Liver (tissue), 9 donors: ENCODE measurements around the gene NCAM1. TPM values are rescaled to one million over a fixed set of nuclear protein-coding genes. Genes with fewer than 3 reads are reported as not detected.

Source experiments
- DNase-seq: peaks from one replicate; pipeline ENCODE4 v3.0.0-alpha.2; 2017; ENCODE audit warnings: low spot score
- H3K27ac ChIP-seq, 2 donors: one replicate each; pipeline ENCODE4 v1.7.0; 2013; ENCODE audit warnings: inconsistent platforms in 2 of 2, low read length in 2 of 2, control low read depth in 1 of 2, low read depth in 1 of 2, mild to moderate bottlenecking in 1 of 2
- H3K27me3 ChIP-seq, 4 donors: one replicate each; pipeline versions ENCODE4 v1.6.1 to v1.7.0; 2013; ENCODE audit warnings: low read length in 3 of 4, inconsistent platforms in 1 of 4, mild to moderate bottlenecking in 1 of 4, moderate library complexity in 1 of 4; ENCODE audit not compliant: control insufficient read depth in 4 of 4, insufficient read depth in 4 of 4
- H3K36me3 ChIP-seq, 4 donors: one replicate each; pipeline versions ENCODE4 v1.6.1 to v1.7.0; 2013; ENCODE audit warnings: low read length in 3 of 4, mild to moderate bottlenecking in 3 of 4, low read depth in 1 of 4, moderate library complexity in 1 of 4; ENCODE audit not compliant: control insufficient read depth in 4 of 4, insufficient read depth in 3 of 4
- H3K4me1 ChIP-seq, 4 donors: one replicate each; pipeline versions ENCODE4 v1.6.1 to v1.7.0; 2013; ENCODE audit warnings: low read length in 3 of 4, mild to moderate bottlenecking in 3 of 4, moderate library complexity in 1 of 4; ENCODE audit not compliant: control insufficient read depth in 4 of 4, insufficient read depth in 4 of 4
- H3K4me3 ChIP-seq, 3 donors: one replicate each; pipeline versions ENCODE4 v1.6.1 to v1.7.0; 2013; ENCODE audit warnings: low read length in 3 of 3, control low read depth in 1 of 3, low read depth in 1 of 3, mild to moderate bottlenecking in 1 of 3
- H3K9ac ChIP-seq, 2 donors: one replicate each; pipeline ENCODE4 v1.7.0; 2013; ENCODE audit warnings: low read length in 2 of 2, mild to moderate bottlenecking in 2 of 2, moderate library complexity in 2 of 2, control low read depth in 1 of 2, low read depth in 1 of 2
- H3K9me3 ChIP-seq, 4 donors: one replicate each; pipeline versions ENCODE4 v1.6.1 to v1.7.0; 2013; ENCODE audit warnings: low read length in 3 of 4; ENCODE audit not compliant: control insufficient read depth in 4 of 4
- ATF3 ChIP-seq: IDR thresholded peaks from 2 replicates; pipeline ENCODE4 v1.6.1; 2016; ENCODE audit warnings: antibody characterized with exemption
- CTCF ChIP-seq: fragments of 150-350 bp; IDR thresholded peaks from 2 replicates; pipeline ENCODE4 v1.5.1; 2017; ENCODE audit warnings: improper control_type of control experiment, low read depth, low read length; ENCODE audit not compliant: missing input control
- EGR1 ChIP-seq, 2 donors: IDR thresholded peaks; 2 replicates each; pipeline ENCODE4 v1.6.1; 2016 to 2018; ENCODE audit warnings: antibody characterized with exemption in 2 of 2, low read depth in 2 of 2
- FOXA1 ChIP-seq: IDR thresholded peaks from 2 replicates; pipeline ENCODE4 v1.6.1; 2016; ENCODE audit warnings: antibody characterized with exemption
- FOXA2 ChIP-seq: IDR thresholded peaks from 2 replicates; pipeline ENCODE4 v1.6.1; 2016; ENCODE audit warnings: antibody characterized with exemption
- GABPA ChIP-seq, 2 donors: IDR thresholded peaks in 1 of 2; conservative IDR thresholded peaks in 1 of 2; 2 replicates each; pipeline ENCODE4 v1.6.1; 2016; ENCODE audit warnings: antibody characterized with exemption in 2 of 2, mild to moderate bottlenecking in 1 of 2, moderate library complexity in 1 of 2
- HNF4A ChIP-seq, 2 donors: conservative IDR thresholded peaks; 2 replicates each; pipeline ENCODE4 v1.6.1; 2016; ENCODE audit warnings: antibody characterized with exemption in 2 of 2, mild to moderate bottlenecking in 2 of 2
- HNF4G ChIP-seq: IDR thresholded peaks from 2 replicates; pipeline ENCODE4 v1.6.1; 2016; ENCODE audit warnings: antibody characterized with exemption
- JUND ChIP-seq, 2 donors: IDR thresholded peaks; 2 replicates each; pipeline ENCODE4 v1.6.1; 2016; ENCODE audit warnings: antibody characterized with exemption in 2 of 2
- NR2F2 ChIP-seq: IDR thresholded peaks from 2 replicates; pipeline ENCODE4 v1.6.1; 2016; ENCODE audit warnings: antibody characterized with exemption
- RAD21 ChIP-seq, 2 donors: IDR thresholded peaks; 2 replicates each; pipeline ENCODE4 v1.6.1; 2016; ENCODE audit warnings: antibody characterized with exemption in 2 of 2, mild to moderate bottlenecking in 2 of 2
- RXRA ChIP-seq, 2 donors: IDR thresholded peaks; 2 replicates each; pipeline ENCODE4 v1.6.1; 2017 to 2018; ENCODE audit warnings: antibody characterized with exemption in 2 of 2, mild to moderate bottlenecking in 1 of 2
- SP1 ChIP-seq: IDR thresholded peaks from 2 replicates; pipeline ENCODE4 v1.6.1; 2018; ENCODE audit warnings: antibody characterized with exemption, mild to moderate bottlenecking
- TAF1 ChIP-seq: conservative IDR thresholded peaks from 2 replicates; pipeline ENCODE4 v1.6.1; 2016; ENCODE audit warnings: antibody characterized with exemption, mild to moderate bottlenecking
- YY1 ChIP-seq: IDR thresholded peaks from 2 replicates; pipeline ENCODE4 v1.6.1; 2016; ENCODE audit warnings: antibody characterized with exemption, mild to moderate bottlenecking
- WGBS: extraction: QIAGEN DNeasy Blood & Tissue Kit; methylation state at CpG from one replicate; pipeline ENCODE4 v1.1.7; 2013; 5-methylcytosine and 5-hydroxymethylcytosine counted together
- polyA plus RNA-seq, 2 donors: library from polyadenylated mRNA; stranded (reverse) in 1 of 2; unstranded in 1 of 2; fragments of 200-250 nt in 1 of 2; fragments of >200 nt in 1 of 2; fragmentation: Nextera tagmentation in 1 of 2; extraction: Ambion mirVana in 1 of 2; gene quantifications; one replicate each; pipeline versions ENCODE4 v1.2.1 to v1.2.3, GENCODE V29; 2013 to 2015
- total RNA-seq, 2 donors: library from RNA; depleted of rRNA; stranded (reverse); fragments of >200 nt; gene quantifications; one replicate each; pipeline ENCODE4 v1.2.3, GENCODE V29; 2014
- TF ChIP-seq, protein P1 (sequence below): IDR thresholded peaks from 2 replicates; pipeline ENCODE4 v1.6.1; 2016; ENCODE audit warnings: antibody characterized with exemption, mild to moderate bottlenecking
- TF ChIP-seq, protein P2 (sequence below): IDR thresholded peaks from 2 replicates; pipeline ENCODE4 v1.6.1; 2016; ENCODE audit warnings: antibody characterized with exemption
- donor health status: healthy.
- donor health status: healthy.
- donor health status: healthy.
- donor health status: healthy.
- donor health status: healthy.

NCAM1 gene
- total and polyA plus RNA-seq, 4 donors: 0.65 to 2.1 (median 0.88) TPM

DNA sequence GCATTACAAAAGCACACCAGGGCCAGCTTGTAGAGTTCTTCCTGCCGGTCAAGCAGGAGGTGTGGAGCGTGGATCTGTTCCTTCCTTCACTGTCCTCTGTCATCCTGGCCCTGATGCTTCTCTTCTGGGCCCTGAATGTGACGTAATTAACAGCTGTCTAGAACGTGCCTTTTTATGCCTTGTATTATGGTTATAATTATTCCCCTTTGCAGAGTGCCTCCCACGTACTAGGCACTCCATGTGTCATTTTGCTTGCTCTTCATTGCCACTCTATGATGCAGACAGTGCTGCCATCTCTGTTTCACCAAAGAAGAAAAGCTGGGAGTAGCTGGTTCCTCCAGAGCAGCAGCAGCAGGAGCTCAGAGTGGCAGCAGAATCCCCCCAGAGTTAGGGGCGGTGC is 221.1 kb downstream of the NCAM1 start:
- TF ChIP-seq EGR1 (IDR thresholded peaks at IDR 0.05; ENCODE audit: low read depth in 2 of 2) (no peak), YY1 (no peak), TAF1 (no peak), HNF4G (no peak), GABPA (IDR thresholded peaks at IDR 0.05 in 1 of 2, conservative IDR thresholded peaks at IDR 0.05 in 1 of 2) (no peak), RAD21 (IDR thresholded peaks at IDR 0.05) (no peak), JUND (IDR thresholded peaks at IDR 0.05) (no peak), RXRA (IDR thresholded peaks at IDR 0.05) (no peak), ATF3 (no peak), NR2F2 (no peak), CTCF (no peak), FOXA1 (no peak), SP1 (no peak), HNF4A (conservative IDR thresholded peaks at IDR 0.05) (no peak)
- TF ChIP-seq, protein P1, sequence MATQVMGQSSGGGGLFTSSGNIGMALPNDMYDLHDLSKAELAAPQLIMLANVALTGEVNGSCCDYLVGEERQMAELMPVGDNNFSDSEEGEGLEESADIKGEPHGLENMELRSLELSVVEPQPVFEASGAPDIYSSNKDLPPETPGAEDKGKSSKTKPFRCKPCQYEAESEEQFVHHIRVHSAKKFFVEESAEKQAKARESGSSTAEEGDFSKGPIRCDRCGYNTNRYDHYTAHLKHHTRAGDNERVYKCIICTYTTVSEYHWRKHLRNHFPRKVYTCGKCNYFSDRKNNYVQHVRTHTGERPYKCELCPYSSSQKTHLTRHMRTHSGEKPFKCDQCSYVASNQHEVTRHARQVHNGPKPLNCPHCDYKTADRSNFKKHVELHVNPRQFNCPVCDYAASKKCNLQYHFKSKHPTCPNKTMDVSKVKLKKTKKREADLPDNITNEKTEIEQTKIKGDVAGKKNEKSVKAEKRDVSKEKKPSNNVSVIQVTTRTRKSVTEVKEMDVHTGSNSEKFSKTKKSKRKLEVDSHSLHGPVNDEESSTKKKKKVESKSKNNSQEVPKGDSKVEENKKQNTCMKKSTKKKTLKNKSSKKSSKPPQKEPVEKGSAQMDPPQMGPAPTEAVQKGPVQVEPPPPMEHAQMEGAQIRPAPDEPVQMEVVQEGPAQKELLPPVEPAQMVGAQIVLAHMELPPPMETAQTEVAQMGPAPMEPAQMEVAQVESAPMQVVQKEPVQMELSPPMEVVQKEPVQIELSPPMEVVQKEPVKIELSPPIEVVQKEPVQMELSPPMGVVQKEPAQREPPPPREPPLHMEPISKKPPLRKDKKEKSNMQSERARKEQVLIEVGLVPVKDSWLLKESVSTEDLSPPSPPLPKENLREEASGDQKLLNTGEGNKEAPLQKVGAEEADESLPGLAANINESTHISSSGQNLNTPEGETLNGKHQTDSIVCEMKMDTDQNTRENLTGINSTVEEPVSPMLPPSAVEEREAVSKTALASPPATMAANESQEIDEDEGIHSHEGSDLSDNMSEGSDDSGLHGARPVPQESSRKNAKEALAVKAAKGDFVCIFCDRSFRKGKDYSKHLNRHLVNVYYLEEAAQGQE: no peak
- 81% methylated on average over 6 of the region's 6 CpGs for WGBS

DNA sequence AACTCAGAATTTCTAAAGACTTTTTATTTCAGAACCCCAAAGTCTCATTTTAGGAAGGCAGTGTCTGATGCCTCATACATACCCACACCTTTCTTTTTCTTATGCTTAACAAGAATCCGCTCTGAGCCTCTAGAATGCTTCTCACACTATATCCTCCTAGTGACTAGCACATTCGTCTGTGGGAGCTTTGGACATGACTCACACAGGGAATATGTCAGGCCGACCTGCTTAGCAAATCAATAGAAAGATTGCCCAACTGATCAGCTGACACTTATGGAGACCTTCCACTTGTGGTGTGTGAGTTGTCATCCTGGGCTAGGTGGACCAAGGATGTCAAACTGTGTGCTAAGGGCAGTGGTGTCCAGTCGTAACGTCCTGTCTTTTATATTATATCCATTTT is 223.3 kb downstream of the NCAM1 start:
- Histone ChIP-seq H3K9me3 (no peaks in the 10 kb centered on the region), H3K4me3 (no peak overlapping the region), H3K36me3 (no peaks in the 10 kb centered on the region), H3K27ac (no peak overlapping the region), H3K27me3 (peaks cover 0 to 2% (median under 1%) of the 10 kb centered on the region in 4 donors), H3K4me1 (no peaks in the 10 kb centered on the region), H3K9ac (no peak overlapping the region)
- DNase-seq: no peak
- WGBS: 60% methylated on average over 5 of the region's 5 CpGs
- no peak for TF ChIP-seq NR2F2
- TF ChIP-seq CTCF: no peak
- no peak for TF ChIP-seq ATF3
- TF ChIP-seq FOXA2: no peak
- no peak for TF ChIP-seq YY1
- TF ChIP-seq HNF4G: no peak
- no peak for TF ChIP-seq FOXA1
- TF ChIP-seq SP1: no peak
- TF ChIP-seq GABPA (IDR thresholded peaks at IDR 0.05 in 1 of 2, conservative IDR thresholded peaks at IDR 0.05 in 1 of 2): no peak
- TF ChIP-seq TAF1: no peak
- no peak for TF ChIP-seq JUND (IDR thresholded peaks at IDR 0.05)
- TF ChIP-seq, protein P1: no peak
- TF ChIP-seq RXRA (IDR thresholded peaks at IDR 0.05): no peak
- TF ChIP-seq EGR1 (IDR thresholded peaks at IDR 0.05; ENCODE audit: low read depth in 2 of 2): no peak
- no peak for TF ChIP-seq HNF4A (conservative IDR thresholded peaks at IDR 0.05)
- TF ChIP-seq RAD21 (IDR thresholded peaks at IDR 0.05): no peak
- TF ChIP-seq, protein P2, sequence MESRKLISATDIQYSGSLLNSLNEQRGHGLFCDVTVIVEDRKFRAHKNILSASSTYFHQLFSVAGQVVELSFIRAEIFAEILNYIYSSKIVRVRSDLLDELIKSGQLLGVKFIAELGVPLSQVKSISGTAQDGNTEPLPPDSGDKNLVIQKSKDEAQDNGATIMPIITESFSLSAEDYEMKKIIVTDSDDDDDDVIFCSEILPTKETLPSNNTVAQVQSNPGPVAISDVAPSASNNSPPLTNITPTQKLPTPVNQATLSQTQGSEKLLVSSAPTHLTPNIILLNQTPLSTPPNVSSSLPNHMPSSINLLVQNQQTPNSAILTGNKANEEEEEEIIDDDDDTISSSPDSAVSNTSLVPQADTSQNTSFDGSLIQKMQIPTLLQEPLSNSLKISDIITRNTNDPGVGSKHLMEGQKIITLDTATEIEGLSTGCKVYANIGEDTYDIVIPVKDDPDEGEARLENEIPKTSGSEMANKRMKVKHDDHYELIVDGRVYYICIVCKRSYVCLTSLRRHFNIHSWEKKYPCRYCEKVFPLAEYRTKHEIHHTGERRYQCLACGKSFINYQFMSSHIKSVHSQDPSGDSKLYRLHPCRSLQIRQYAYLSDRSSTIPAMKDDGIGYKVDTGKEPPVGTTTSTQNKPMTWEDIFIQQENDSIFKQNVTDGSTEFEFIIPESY: no peak

More for the DNA sequence above, 221.1 kb downstream of the NCAM1 start:
- DNase-seq: no peak
- H3K27ac ChIP-seq: no peak overlapping the region
- no peak overlapping the region for H3K4me3 ChIP-seq
- no peak overlapping the region for H3K9ac ChIP-seq
- no peaks in the 10 kb centered on the region for H3K36me3 ChIP-seq
- H3K9me3 ChIP-seq: no peaks in the 10 kb centered on the region
- H3K4me1 ChIP-seq: no peaks in the 10 kb centered on the region
- peaks cover 0 to 3% (median 0%) of the 10 kb centered on the region in 4 donors for H3K27me3 ChIP-seq
